Calu3 (cell line): Measurements from ENCODE around the gene PLD4. TPM values are rescaled to one million over a fixed set of nuclear protein-coding genes. Genes with fewer than 3 reads are reported as not detected.
"Not testable (repeated sequence)": the region's sequence is repeated elsewhere in the genome, so short reads cannot be mapped to it uniquely, and the experiment has no call there.

Experiments
- BruUV-seq: library from RNA; stranded (reverse); fragments of 400-500 nt; replicated peaks from 2 replicates; lab custom pipeline; 2021; lab: Mats Ljungman, UMichigan
- CTCF ChIA-PET: fragments of 300-600 bp; sonication (Branson Sonifier 250); formaldehyde crosslinking; loops from one replicate; lab custom pipeline; 2022; ENCODE audit warnings: antibody characterized with exemption; lab: Charles Lee
- DNase-seq: peaks from one replicate; pipeline ENCODE4 v3.0.0; 2022
- H3K27ac Mint-ChIP-seq: one replicate; pipeline ENCODE4 v1.8.0; 2022; ENCODE audit warnings: mixed read lengths; ENCODE audit not compliant: unreplicated experiment
- H3K27me3 Mint-ChIP-seq: one replicate; pipeline ENCODE4 v1.8.0; 2022; ENCODE audit warnings: mixed read lengths; ENCODE audit not compliant: unreplicated experiment
- H3K36me3 Mint-ChIP-seq: one replicate; pipeline ENCODE4 v1.8.0; 2022; ENCODE audit warnings: mild to moderate bottlenecking, moderate library complexity, mixed read lengths; ENCODE audit not compliant: insufficient read depth, unreplicated experiment
- H3K4me1 Mint-ChIP-seq: one replicate; pipeline ENCODE4 v1.8.0; 2022; ENCODE audit warnings: mild to moderate bottlenecking, low read depth, mixed read lengths; ENCODE audit not compliant: unreplicated experiment
- H3K4me3 Mint-ChIP-seq: one replicate; pipeline ENCODE4 v1.8.0; 2022; ENCODE audit warnings: mild to moderate bottlenecking, low read depth, moderate library complexity, mixed read lengths; ENCODE audit not compliant: unreplicated experiment
- H3K9me3 Mint-ChIP-seq: one replicate; pipeline ENCODE4 v1.8.0; 2022; ENCODE audit warnings: low read depth, mixed read lengths; ENCODE audit not compliant: unreplicated experiment
- CTCF ChIP-seq: fragments of 200-600 bp; IDR thresholded peaks from one replicate; pipeline ENCODE4 v1.8.0; 2022; ENCODE audit warnings: antibody characterized with exemption; ENCODE audit not compliant: unreplicated experiment
- intact Hi-C: fragments of 100-400 bp; cut with micrococcal nuclease; formaldehyde crosslinking; loops from one replicate; pipeline ENCODE4 v1.10.0; 2022; ENCODE audit not compliant: unreplicated experiment
- total RNA-seq: library from RNA; stranded (reverse); gene quantifications from 2 replicates; pipeline ENCODE4 v1.2.3, GENCODE V29; 2022

PLD4 gene
- total RNA-seq, 1 experiment from 2014 or later = 0.09 TPM

DNA sequence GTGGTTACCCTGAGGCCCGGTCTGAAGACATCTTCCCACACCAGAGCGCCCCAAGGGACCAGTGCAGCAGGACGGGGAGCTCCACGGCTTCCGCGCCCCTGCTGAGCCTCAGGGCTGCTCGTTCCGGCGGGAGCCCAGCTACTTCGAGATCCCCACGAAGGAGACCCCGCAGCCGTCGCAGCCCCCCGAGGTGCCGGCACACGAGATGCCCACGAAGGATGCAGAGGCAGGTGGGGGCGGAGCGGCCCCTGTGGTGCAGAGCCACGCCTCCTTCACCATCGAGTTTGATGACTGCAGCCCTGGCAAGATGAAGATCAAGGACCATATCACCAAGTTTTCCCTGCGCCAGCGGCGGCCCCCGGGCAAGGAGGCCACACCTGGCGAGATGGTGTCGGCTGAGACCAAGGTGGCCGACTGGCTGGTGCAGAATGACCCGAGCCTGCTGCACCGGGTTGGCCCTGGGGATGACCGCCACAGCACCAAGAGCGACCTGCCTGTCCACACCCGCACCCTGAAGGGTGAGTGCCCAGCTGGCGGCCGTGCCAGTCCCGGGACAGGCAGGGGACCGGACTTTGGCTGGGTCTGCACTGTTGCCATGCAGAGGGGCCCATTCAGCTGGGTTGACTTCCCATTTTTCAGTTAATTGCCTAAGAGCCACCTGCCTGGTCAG lies 41.6 kb upstream of the PLD4 start:
- BruUV-seq = no TSS peak
- Mint-ChIP-seq H3K4me3 (no peak overlapping the region), H3K9me3 (no peaks in the 10 kb centered on the region), H3K27me3 (no peaks in the 10 kb centered on the region), H3K36me3 (peaks cover 32% of the 10 kb centered on the region), H3K27ac (no peak overlapping the region), H3K4me1 (no peaks in the 10 kb centered on the region)
- CTCF ChIA-PET = no interaction called here
- TF ChIP-seq CTCF = no peak
- intact Hi-C loops = no loop called here
- no peak for DNase-seq

- H3K4me1 Mint-ChIP-seq = no peaks in the 10 kb centered on the region
- H3K36me3 Mint-ChIP-seq = peaks cover 29% of the 10 kb centered on the region
- CTCF ChIA-PET = no interaction called here
- H3K4me3 Mint-ChIP-seq = no peak overlapping the region
- DNase-seq = no peak
- no peaks in the 10 kb centered on the region for H3K27me3 Mint-ChIP-seq
- TF ChIP-seq CTCF = no peak
- no peak overlapping the region for H3K27ac Mint-ChIP-seq
- no peaks in the 10 kb centered on the region for H3K9me3 Mint-ChIP-seq
- intact Hi-C loops = no loop called here
- BruUV-seq = no TSS peak
Observed at GRCh38 chr14:104883681-104884361, 40.9 kb upstream of the PLD4 start.

GRCh38 chr14:104884381-104884780 lies 40.3 kb upstream of the PLD4 start:
- CTCF ChIA-PET, H3K9me3 Mint-ChIP-seq, H3K4me1 Mint-ChIP-seq, H3K27ac Mint-ChIP-seq, intact Hi-C loops, DNase-seq, H3K4me3 Mint-ChIP-seq, BruUV-seq, H3K27me3 Mint-ChIP-seq: not testable (repeated sequence)
- H3K36me3 Mint-ChIP-seq = peaks cover 28% of the 10 kb centered on the region

- no peak overlapping the region for H3K27ac Mint-ChIP-seq
- BruUV-seq = no TSS peak
- intact Hi-C loops = no loop called here
- no peak overlapping the region for H3K4me3 Mint-ChIP-seq
- TF ChIP-seq CTCF = no peak
- no peak for DNase-seq
- H3K9me3 Mint-ChIP-seq = no peaks in the 10 kb centered on the region
- H3K27me3 Mint-ChIP-seq = no peaks in the 10 kb centered on the region
- H3K4me1 Mint-ChIP-seq = no peaks in the 10 kb centered on the region
- H3K36me3 Mint-ChIP-seq = peaks cover 28% of the 10 kb centered on the region
- CTCF ChIA-PET = no interaction called here
Observed at GRCh38 chr14:104885031-104885972, 39.4 kb upstream of the PLD4 start.
